ENCODE measurements around the gene ORM2.
"Not testable (repeated sequence)": the region's sequence is repeated elsewhere in the genome, so short reads cannot be mapped to it uniquely, and the experiment has no call there.

- not testable (repeated sequence) for TF ChIP-seq CTCF (IDR thresholded peaks at IDR 0.05; ENCODE audit: low read depth, low read length); MYC (IDR thresholded peaks at IDR 0.05; ENCODE audit: low read depth, low read length); POLR2A (IDR thresholded peaks at IDR 0.05; ENCODE audit: extremely low read depth, insufficient read length)
Measured at GRCh38 chr9:114328357-114328820, 1.3 kb upstream of the ORM2 start.

Data from NB4 (cell line).